KMS-11 (cell line): ENCODE results near the gene GNAO1.
"Not testable (repeated sequence)": the region's sequence is repeated elsewhere in the genome, so short reads cannot be mapped to it uniquely, and the experiment has no call there.

Source experiments
- H2AFZ ChIP-seq: fragments of 200-600 bp; sonication (generic); 2 replicates; pipeline ENCODE4 v1.6.1; 2016; ENCODE audit warnings: antibody characterized with exemption, mixed run types, low read depth
- H3K27ac ChIP-seq: fragments of 200-600 bp; sonication (generic); 2 replicates; pipeline ENCODE4 v1.6.1; 2016; ENCODE audit warnings: mild to moderate bottlenecking, mixed run types
- H3K27me3 ChIP-seq: fragments of 200-600 bp; sonication (generic); 2 replicates; pipeline ENCODE4 v1.6.1; 2017; ENCODE audit warnings: mild to moderate bottlenecking, low read depth, mixed run types, moderate library complexity; ENCODE audit not compliant: insufficient read depth
- H3K36me3 ChIP-seq: fragments of 200-600 bp; sonication (generic); 2 replicates; pipeline ENCODE4 v1.6.1; 2017; ENCODE audit warnings: mild to moderate bottlenecking, mixed run types; ENCODE audit not compliant: insufficient read depth
- H3K4me1 ChIP-seq: fragments of 200-600 bp; sonication (generic); 2 replicates; pipeline ENCODE4 v1.6.1; 2016; ENCODE audit warnings: mild to moderate bottlenecking, low read depth, mixed run types; ENCODE audit not compliant: poor library complexity, severe bottlenecking
- H3K4me2 ChIP-seq: fragments of 200-600 bp; sonication (generic); 2 replicates; pipeline ENCODE4 v1.7.0; 2016; ENCODE audit warnings: mild to moderate bottlenecking, mixed run types
- H3K4me3 ChIP-seq: fragments of 200-600 bp; sonication (generic); IDR thresholded peaks from 2 replicates; pipeline ENCODE4 v1.6.1; 2017; ENCODE audit warnings: low read depth, low read length, mixed read lengths; ENCODE audit not compliant: insufficient read depth
- H3K79me2 ChIP-seq: fragments of 200-600 bp; sonication (generic); 2 replicates; pipeline ENCODE4 v1.6.1; 2016; ENCODE audit warnings: low read depth, mixed run types; ENCODE audit not compliant: insufficient read depth
- H3K9ac ChIP-seq: fragments of 200-600 bp; sonication (generic); 2 replicates; pipeline ENCODE4 v1.6.1; 2016; ENCODE audit warnings: mild to moderate bottlenecking, mixed run types
- H4K20me1 ChIP-seq: fragments of 200-600 bp; sonication (generic); 2 replicates; pipeline ENCODE4 v1.6.1; 2016; ENCODE audit warnings: mild to moderate bottlenecking, mixed run types; ENCODE audit not compliant: insufficient read depth
- TF ChIP-seq, protein P1 (sequence below): fragments of 200-600 bp; sonication (generic); conservative IDR thresholded peaks from 2 replicates; pipeline ENCODE4 v1.6.1; 2017; ENCODE audit warnings: low read depth, mild to moderate bottlenecking, antibody characterized with exemption, low read length, moderate library complexity, mixed read lengths

The GNAO1 gene

DNA sequence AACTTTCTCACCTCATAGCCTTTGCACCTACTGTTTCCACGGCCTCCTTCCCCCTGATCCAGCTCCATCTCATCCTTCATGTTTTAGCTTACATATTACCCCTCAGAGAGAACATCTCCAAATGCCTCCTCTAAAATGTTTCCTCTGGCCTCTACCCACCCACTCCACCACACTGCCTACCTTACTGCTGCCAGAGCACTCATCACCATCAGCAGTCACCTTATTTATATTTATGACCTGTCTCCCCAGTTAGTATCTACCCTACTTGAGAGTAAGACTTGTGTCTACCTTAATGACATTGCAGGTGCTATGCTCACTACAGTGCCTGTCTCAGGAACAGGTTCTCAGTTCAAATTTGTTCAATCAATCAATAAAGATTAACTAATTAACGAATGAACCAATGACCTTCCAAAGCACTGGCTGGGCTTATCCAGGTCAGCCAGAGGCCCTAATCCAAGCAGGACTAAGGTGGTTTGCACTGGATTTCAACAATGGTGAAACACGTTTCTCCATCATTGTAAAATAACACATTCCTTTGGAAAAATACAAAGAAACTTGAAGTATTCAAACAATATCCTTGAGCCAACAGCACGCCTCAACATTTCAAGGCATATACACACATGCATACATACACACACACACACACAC, 192.9 kb downstream of the GNAO1 start:
- no peaks in the 10 kb centered on the region for H3K36me3 ChIP-seq

DNA sequence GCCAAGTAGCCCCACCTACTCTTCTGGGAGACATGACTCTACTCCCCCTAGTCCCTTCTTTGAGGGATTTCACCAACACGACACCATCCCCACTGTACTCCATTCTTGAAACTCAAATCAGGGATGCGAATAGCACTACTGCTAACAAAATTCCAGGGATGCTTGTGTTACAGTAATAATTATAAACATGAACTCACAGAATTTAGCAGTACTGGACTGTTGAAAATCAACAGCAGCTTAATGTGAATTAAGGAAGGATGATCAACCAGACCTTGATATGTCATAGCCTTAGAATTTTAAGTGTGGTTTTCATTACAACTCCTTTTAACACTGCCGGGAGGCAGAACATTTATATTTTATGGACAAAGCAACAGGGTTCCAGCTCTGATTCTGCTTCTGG, 196.1 kb downstream of the GNAO1 start:
- Histone ChIP-seq H2AFZ (no peak overlapping the region), H3K27me3 (no peaks in the 10 kb centered on the region), H4K20me1 (no peaks in the 10 kb centered on the region), H3K4me1 (no peaks in the 10 kb centered on the region), H3K4me2 (no peak overlapping the region), H3K27ac (no peak overlapping the region), H3K36me3 (no peaks in the 10 kb centered on the region), H3K9ac (no peak overlapping the region), H3K4me3 (no peak overlapping the region), H3K79me2 (no peaks in the 10 kb centered on the region)
- TF ChIP-seq, protein P1, sequence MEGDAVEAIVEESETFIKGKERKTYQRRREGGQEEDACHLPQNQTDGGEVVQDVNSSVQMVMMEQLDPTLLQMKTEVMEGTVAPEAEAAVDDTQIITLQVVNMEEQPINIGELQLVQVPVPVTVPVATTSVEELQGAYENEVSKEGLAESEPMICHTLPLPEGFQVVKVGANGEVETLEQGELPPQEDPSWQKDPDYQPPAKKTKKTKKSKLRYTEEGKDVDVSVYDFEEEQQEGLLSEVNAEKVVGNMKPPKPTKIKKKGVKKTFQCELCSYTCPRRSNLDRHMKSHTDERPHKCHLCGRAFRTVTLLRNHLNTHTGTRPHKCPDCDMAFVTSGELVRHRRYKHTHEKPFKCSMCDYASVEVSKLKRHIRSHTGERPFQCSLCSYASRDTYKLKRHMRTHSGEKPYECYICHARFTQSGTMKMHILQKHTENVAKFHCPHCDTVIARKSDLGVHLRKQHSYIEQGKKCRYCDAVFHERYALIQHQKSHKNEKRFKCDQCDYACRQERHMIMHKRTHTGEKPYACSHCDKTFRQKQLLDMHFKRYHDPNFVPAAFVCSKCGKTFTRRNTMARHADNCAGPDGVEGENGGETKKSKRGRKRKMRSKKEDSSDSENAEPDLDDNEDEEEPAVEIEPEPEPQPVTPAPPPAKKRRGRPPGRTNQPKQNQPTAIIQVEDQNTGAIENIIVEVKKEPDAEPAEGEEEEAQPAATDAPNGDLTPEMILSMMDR: no peak

More for the DNA sequence above, 192.9 kb downstream of the GNAO1 start:
- TF ChIP-seq, protein P1: no peak
- Histone ChIP-seq H3K9ac (no peak overlapping the region), H3K4me2 (no peak overlapping the region), H4K20me1 (no peaks in the 10 kb centered on the region), H3K27me3 (no peaks in the 10 kb centered on the region), H3K27ac (no peak overlapping the region), H2AFZ (no peak overlapping the region), H3K79me2 (no peaks in the 10 kb centered on the region), H3K4me3 (no peak overlapping the region), H3K4me1 (no peaks in the 10 kb centered on the region)

DNA sequence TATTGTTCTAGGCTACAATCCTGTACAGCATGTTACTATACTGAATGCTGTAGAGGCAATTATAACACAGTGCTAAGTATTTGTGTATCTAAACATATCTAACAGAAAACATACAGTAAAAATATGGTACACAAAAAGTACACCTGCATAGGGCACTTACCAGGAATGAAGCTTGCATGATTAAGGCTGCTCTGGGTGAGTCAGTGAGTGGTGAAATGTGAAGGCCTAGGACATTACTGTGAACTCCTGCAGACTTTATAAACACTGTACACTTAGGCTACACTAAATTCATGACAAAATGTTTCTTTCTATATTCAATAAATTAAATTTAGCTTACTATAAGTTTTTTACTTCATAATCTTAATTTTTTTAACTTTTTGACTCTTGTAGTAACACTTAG, 196.9 kb downstream of the GNAO1 start:
- Histone ChIP-seq H3K4me2 (no peak overlapping the region), H2AFZ (no peak overlapping the region), H3K27me3 (no peaks in the 10 kb centered on the region), H3K79me2 (no peaks in the 10 kb centered on the region), H4K20me1 (no peaks in the 10 kb centered on the region), H3K27ac (no peak overlapping the region), H3K4me1 (no peaks in the 10 kb centered on the region), H3K9ac (no peak overlapping the region), H3K36me3 (no peaks in the 10 kb centered on the region), H3K4me3 (no peak overlapping the region)
- TF ChIP-seq, protein P1: no peak

DNA sequence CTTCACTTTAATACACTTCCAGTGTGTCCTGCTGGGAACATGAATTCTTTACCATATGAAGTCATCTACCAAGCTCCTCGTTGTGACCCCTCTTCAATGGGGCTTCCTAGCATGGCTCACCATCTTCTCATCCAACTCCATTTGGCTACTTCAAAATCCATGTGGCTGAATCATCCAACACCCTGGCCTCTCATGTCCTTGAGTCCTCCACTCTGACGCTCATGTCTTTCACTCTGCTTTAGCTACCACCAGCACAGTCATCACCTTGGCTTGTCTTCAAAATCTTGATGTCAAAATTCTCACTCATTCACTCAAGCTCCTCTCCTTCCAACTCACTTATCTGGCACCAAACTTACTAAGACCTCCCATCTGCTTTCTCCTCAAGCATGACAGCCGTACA, 198.3 kb downstream of the GNAO1 start:
- Histone ChIP-seq H3K4me2 (no peak overlapping the region), H3K4me1 (no peaks in the 10 kb centered on the region), H3K36me3 (no peaks in the 10 kb centered on the region), H3K79me2 (no peaks in the 10 kb centered on the region), H2AFZ (no peak overlapping the region), H4K20me1 (no peaks in the 10 kb centered on the region), H3K27me3 (no peaks in the 10 kb centered on the region), H3K27ac (no peak overlapping the region), H3K9ac (no peak overlapping the region), H3K4me3 (no peak overlapping the region)
- TF ChIP-seq, protein P1: no peak

DNA sequence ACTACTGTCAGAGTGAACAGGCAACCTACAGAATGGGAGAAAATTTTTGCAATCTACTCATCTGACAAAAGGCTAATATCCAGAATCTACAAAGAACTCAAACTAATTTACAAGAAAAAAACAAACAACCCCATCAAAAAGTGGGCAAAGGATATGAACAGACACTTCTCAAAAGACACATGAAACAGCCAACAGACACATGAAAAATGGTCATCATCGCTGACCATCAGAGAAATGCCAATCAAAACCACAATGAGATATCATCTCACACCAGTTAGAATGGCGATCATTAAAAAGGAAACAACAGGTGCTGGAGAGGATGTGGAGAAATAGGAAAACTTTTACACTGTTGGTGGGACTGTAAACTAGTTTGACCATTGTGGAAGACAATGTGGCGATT, 205.4 kb downstream of the GNAO1 start:
- H3K27ac ChIP-seq, H3K4me3 ChIP-seq, H3K4me1 ChIP-seq, H3K27me3 ChIP-seq, H3K79me2 ChIP-seq, H3K9ac ChIP-seq, H3K4me2 ChIP-seq, H3K36me3 ChIP-seq, H2AFZ ChIP-seq, H4K20me1 ChIP-seq: not testable (repeated sequence)
